GM12873 (cell line): Measurements from ENCODE around the gene ITGA11.
A peak's percentile ranks its signal among the peaks of the same experiment; 100 is the strongest.

ENCODE experiments used
- TF ChIP-seq, protein P1 (sequence below): IDR thresholded peaks from 2 replicates; pipeline ENCODE4 v1.5.1; 2012; ENCODE audit warnings: low read depth, mild to moderate bottlenecking, moderate library complexity, low read length, control low read depth; ENCODE audit not compliant: insufficient read depth; ENCODE audit errors: missing control alignments

ITGA11 gene

DNA sequence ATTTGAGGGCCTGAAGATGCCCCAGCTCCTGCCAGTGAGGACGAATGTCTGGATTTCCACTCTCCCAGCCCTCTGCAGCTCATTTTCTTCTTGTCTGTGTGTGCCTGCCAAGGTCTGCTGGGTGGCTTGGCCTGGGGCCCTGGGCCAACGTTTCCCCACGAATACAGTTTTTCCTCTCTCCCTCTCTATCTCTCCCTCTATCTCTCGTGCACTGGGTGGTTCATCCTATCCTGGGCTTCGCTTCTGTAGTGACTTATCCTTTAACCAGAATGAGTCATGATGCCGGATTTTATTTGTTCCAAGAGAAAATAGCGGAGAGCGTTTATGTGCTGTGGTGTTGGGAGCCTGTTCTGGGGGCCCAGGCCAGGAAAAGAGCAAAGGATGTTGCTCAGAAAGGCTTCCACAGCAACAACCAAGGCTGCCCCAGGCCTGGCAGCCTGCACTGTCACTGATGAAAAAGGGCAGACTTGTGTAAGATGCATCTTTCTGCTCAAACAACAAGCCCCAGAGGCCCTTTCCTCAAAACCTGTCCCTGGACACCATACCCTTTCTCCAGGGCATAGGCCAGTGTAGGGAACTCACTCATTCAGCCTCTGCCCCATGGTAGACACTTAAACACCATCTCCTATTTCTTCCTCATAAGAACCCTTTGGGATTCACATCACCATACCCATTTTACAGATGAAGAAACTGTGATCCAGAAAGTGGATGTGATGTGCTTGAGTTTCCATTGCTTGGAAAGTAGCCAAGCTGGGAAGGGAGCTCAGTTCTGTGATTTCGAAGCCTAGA is 47.3 kb downstream of the ITGA11 start:
- TF ChIP-seq, protein P1, sequence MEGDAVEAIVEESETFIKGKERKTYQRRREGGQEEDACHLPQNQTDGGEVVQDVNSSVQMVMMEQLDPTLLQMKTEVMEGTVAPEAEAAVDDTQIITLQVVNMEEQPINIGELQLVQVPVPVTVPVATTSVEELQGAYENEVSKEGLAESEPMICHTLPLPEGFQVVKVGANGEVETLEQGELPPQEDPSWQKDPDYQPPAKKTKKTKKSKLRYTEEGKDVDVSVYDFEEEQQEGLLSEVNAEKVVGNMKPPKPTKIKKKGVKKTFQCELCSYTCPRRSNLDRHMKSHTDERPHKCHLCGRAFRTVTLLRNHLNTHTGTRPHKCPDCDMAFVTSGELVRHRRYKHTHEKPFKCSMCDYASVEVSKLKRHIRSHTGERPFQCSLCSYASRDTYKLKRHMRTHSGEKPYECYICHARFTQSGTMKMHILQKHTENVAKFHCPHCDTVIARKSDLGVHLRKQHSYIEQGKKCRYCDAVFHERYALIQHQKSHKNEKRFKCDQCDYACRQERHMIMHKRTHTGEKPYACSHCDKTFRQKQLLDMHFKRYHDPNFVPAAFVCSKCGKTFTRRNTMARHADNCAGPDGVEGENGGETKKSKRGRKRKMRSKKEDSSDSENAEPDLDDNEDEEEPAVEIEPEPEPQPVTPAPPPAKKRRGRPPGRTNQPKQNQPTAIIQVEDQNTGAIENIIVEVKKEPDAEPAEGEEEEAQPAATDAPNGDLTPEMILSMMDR = no peak

DNA sequence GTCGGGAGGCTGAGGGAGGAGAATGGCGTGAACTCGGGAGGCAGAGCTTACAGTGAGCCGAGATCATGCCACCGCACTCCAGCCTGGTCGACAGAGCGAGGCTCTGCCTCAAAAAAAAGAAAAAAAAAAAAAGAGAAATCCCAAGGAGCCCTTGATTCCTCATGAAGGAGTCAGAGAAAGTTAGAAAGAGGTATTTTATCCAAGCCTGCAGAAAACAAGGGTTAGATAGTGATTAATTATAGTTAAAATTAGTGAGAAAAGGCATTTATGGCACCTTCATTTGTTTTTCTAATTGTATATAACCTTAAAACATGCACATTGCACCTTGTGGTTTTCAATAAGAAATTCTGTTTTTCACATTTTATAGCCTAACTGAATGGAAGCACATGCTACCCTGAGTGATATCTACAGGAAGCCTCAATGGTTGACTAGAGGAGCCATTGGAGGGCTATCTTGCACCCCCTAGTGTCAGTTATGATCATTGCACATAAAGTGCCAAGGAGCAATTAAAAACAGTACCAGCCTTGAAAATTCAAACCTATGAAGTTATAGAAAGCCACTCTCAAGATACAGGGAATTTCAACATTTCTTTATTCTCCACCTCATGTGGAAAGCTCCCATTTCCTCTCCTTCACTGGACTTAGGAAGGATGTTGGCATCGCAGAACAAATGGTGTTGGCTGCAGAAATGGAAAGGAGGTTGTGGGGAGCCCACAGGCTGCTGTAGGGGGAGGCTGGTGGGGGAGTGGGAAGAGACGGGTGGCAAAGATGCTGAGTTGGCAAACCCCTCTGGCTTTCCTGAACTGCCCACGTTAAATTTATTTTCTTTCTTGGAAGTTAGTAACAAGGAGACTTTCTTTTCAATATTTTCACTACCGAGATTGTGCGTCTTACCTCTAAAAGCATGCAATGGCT is 48.5 kb downstream of the ITGA11 start:
- TF ChIP-seq, protein P1 = peak; percentile 75

DNA sequence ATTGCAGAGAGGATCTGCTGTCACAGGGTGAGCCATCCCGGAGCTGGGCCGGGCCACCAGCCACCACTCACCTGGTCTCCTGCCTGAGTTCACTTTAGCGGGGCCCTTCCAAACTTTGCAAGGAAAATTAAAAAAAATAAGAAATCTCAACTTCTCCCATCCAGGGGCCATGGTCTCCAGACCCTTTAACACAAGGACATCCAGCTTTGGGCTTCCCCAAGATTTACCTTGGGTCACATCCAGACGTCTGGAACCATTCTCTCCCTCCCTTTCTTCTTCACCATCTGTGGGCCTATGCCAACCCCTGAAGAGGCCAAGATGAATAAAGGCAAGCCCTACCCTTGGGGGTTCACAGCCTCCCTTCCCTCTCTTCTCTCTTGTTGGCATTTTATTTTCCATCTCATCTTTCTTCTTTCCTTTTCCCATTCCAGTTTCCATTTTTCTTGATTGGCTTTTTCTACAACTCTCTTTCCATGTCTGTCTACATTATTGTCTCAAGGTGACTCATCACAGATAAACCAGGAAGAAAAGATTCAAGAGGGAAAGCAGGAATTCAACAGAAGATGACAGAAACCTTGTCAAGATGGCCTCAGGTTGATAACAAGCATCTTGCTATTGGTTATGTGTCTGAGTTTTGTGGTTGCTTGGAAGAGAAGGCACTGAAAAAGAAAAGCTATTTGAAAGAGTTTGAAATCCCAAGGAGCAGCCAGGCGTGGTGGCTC is 49.5 kb downstream of the ITGA11 start:
- TF ChIP-seq, protein P1 = no peak

DNA sequence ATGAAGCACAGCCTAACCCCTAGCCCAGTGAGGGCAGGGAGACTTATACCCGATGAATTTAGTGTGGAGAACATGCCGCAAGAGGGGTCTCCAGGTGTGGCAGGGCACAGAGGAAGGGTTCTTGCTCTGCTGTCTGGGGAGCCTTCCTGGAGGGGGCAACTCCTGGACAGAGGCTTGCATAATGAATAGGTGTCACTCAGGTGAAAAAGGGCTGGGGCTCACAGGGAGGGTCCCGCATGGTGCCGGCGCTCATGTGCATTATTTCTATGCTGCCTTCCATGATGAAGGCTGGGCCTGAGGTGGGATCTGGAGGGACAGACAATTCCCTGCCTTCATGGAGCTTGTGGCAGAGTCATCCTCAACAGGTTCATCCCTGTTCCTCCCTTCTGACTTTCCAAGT is 51.5 kb downstream of the ITGA11 start:
- TF ChIP-seq, protein P1 = no peak

DNA sequence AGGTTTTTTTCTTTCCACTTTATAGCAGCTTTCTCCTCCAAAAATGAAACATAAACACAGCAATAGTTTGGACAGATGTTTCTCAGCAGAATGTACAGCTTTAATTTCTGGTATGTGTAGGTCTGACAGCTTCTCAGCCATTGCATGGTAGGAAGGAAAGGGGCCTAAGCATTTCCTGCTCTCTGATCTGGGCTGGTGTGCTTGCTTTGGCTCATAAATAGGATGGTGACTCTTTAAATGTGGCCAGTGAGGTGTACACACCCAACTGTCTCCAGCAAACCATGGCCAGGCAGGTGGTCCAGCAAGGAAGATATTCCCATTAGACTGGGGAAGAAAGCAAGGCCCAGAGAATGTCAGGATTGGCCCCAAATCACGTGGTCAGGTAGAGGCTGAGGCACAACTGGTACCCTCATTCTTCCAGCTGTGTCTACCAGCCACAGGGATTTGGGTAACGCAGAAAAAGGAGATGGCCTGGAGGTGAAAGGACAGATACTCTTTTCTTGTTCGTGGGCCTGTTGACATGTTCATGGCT is 52.1 kb downstream of the ITGA11 start:
- TF ChIP-seq, protein P1 = no peak

DNA sequence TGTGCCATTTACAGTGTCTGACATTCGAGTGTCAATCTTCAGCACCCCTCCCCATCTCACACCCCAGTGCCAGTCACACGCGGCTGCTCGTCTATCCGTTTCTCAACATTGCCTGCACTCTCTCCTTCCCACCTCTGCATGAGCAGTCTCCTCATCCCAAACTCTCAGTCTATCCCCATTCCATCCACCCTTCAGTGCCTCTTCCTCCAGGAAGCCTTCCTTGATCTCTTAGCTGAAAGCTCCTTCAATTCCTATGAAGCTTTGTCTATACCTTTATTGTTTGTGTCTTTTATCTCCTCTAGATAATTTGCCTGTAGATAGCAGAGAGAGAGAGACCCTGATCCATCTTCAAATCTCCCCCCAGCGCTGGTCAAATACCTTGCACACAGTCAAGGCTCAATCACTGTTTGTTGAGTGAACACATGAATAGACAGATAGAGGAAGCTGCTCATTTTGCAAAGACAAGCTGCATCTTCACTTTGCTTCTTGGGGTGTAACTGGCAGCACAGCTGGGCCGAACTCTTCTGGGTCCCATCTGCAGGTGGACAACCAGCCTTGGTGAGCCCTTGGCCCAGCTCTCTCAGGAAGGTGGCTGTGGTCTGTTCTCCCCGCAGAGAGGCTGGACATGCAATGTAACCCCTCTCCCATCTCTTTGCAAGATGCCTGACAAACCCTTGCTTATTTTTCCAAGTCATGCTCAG is 52.8 kb downstream of the ITGA11 start:
- TF ChIP-seq, protein P1 = no peak
